GM10266 (cell line): ENCODE results near the gene DNAH14.
"Not testable (repeated sequence)": the region's sequence is repeated elsewhere in the genome, so short reads cannot be mapped to it uniquely, and the experiment has no call there.

Source experiments
- DNase-seq: peaks from one replicate; pipeline ENCODE4 v3.0.0; 2012; ENCODE audit errors: extremely low spot score
- CTCF ChIP-seq: IDR thresholded peaks from 2 replicates; pipeline ENCODE4 v1.5.1; 2012; ENCODE audit warnings: mild to moderate bottlenecking, low read depth; ENCODE audit not compliant: control insufficient read depth, insufficient read depth; ENCODE audit errors: missing control alignments

The DNAH14 gene

DNA sequence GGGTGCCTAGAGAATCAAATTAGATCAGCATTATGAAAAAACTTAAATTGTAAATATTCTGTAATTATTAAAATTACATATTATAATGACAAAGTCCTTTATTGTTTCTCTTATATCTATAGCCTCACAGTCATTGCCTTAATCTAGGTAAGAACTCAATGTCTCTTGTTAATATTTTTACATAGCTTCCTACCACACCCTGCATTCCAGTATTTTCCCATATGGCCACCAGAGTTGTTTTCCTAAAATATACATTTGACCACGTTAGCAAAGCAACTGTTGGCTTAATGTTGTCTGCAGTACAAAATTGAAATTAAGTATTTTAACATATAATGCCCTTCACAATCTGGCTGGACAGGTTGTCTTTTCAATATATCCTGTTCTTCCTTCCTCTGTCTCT is 230.3 kb downstream of the DNAH14 start:
- no peak for DNase-seq
- no peak for TF ChIP-seq CTCF

GRCh38 chr1:225177409-225177808 is 247.9 kb downstream of the DNAH14 start:
- not testable (repeated sequence) for DNase-seq

- TF ChIP-seq CTCF, result no peak
- DNase-seq, result no peak
These were observed 250.2 kb downstream of the DNAH14 start for GRCh38 chr1:225179686-225180085.

DNA sequence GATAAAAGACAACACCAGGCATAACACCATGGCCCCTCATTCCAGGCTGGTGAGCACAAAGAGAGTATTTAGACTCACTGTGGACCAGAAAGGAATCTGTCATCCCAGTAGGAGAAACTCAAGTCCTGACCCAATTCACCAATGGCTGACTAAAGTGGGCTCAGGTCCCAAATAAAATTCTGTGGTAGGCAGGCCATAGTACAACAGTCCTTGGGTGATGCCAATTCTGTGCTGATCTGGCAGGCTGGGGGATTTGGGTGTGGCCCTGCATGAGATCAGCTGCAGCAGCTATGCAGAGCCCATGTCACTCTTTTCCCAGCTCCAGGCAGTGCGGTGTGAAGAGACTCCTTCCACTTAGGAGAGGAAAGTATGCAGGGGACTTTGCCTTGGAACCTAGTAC is 253.2 kb downstream of the DNAH14 start:
- no peak for TF ChIP-seq CTCF
- no peak for DNase-seq

DNA sequence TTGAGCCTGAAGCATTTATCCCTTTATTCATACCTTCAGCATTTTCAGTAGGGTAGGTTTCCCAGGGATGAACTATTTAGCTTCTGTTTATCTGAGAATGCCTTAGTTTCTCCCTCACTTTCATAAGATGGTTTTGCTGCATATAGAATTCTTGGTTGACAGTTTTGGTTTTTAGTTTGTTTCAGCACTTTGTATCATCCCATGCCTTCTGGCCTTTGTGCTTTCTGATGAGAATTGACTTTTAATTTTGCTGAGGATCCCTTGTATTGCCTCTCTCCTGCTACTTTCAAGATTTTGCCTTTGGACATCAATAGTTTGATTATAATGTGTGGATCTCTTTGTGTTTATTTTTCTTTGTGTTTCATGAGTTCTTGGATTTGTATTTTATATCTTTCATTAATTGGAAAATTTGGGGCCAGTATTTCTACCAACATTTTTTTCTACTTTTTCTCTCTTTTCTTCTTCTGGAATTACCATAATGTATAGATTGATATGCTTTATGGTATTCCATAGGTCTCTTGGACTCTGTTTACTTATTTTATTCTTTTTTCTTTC is 261.8 kb downstream of the DNAH14 start:
- no peak for DNase-seq
- TF ChIP-seq CTCF, result no peak

DNA sequence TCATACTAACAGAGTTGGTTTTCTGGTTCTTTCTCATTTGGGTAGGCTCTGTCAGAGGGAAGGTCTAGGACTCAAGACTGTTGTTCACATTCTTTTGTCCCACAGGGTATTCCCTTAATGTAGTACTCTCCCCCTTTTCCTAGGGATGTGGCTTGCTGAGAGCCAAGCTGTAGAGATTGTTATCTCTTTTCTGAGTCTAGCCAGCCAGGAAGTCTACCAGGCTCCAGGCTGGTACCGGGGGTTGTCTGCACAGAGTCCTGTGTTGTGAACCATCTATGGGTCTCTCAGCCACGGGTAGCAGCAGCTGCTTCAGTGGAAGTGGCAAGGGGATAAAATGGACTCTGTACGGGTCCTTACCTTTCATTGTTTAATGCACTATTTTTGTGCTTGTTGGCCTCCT is 272.0 kb downstream of the DNAH14 start:
- no peak for TF ChIP-seq CTCF
- no peak for DNase-seq

- DNase-seq, result no peak
- TF ChIP-seq CTCF, result no peak
These were observed 278.3 kb downstream of the DNAH14 start for GRCh38 chr1:225207791-225208190.

GRCh38 chr1:225209153-225209552 is 279.7 kb downstream of the DNAH14 start:
- no peak for DNase-seq
- TF ChIP-seq CTCF, result no peak

DNA sequence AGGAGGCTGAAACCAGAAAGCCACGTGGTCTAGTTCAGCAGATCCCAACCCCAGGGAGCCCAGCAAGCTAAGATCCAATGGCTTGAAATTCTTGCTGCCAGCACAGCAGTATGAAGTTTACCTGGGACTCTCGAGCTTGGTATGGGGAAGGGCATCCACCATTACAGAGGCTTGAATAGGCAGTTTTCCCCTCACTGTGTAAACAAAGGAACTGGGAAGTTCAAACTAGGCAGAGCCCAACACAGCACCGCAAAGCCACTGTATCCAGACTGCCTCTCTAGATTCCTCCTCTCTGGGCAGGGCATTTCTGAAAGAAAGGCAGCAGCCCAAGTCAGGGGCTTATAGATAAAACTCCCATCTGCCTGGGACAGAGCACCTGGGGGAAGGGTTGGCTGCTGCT is 280.7 kb downstream of the DNAH14 start:
- DNase-seq, result not testable (repeated sequence)

DNA sequence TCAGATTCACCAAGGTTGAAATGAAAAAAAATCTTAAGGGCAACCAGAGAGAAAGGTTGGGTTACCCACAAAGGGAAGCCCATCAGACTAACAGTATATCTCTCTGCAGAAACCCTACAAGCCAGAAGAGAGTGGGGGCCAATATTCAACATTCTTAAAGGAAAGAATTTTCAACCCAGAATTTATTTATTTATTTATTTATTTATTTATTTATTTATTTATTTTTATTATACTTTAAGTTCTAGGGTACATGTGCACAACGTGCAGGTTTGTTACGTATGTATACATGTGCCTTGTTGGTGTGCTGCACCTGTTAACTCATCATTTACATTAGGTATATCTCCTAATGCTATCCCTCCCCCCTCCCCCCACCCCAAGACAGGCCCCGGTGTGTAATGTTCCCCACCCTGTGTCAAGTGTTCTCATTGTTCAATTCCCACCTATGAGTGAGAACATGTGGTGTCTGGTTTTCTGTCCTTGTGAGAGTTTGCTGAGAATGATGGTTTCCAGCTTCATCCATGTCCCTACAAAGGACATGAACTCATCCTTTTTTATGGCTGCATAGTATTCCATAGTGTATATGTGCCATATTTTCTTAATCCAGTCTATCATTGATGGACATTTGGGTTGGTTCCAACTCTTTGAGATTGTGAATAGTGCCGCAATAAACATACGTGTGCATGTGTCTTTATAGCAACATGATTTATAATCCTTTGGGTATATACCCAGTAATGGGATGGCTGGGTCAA is 282.4 kb downstream of the DNAH14 start:
- not testable (repeated sequence) for DNase-seq
